Measurements from ENCODE around the gene SAMD4A. TPM values are rescaled to one million over a fixed set of nuclear protein-coding genes. Genes with fewer than 3 reads are reported as not detected.

The SAMD4A gene
- total RNA-seq, 1 experiment from 2014 or later: 18.3 TPM

DNA sequence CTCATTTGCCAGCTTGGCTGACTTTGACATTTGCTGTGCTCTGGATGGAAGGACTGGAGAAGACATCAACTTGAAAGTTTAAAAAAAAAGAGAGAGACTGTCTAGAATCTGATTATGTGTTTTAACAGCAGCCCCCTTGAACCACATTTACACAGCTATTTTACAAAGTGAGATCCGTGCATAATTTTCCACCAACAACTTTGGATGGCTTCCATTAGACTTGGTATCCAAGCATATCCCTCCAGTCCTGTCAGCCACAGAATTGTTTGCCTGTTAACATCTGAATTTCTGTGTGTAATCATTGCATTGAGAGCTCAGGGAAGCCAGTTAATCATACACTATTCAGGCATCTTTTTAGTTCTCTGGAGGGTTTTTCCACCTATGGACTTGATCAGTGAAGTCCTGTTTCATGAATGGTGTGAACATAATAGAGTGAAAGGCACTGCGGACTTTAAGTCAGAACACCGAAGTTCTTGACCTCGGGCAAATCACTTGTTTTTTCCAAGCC lies 93.7 kb downstream of the SAMD4A start:
- Histone ChIP-seq H3K27ac (no peak overlapping the region), H3K36me3 (ENCODE audit: low read depth) (no peaks in the 10 kb centered on the region), H3K27me3 (ENCODE audit: insufficient read depth, low read depth) (no peaks in the 10 kb centered on the region), H2AFZ (no peak overlapping the region), H3K4me1 (replicated peaks; ENCODE audit: insufficient read depth) (peaks cover 41% of the 10 kb centered on the region), H3K9me2 (ENCODE audit: insufficient read depth) (no peaks in the 10 kb centered on the region), H3K9me3 (ENCODE audit: insufficient read depth, low read depth) (no peaks in the 10 kb centered on the region), H3K4me2 (no peak overlapping the region), H3K4me3 (no peak overlapping the region), H3K79me2 (ENCODE audit: low read depth) (peaks cover 46% of the 10 kb centered on the region), H4K20me1 (ENCODE audit: insufficient read depth) (no peaks in the 10 kb centered on the region), H3F3A (ENCODE audit: insufficient read depth, low read depth) (peaks cover 32% of the 10 kb centered on the region)
- ChIA-PET CTCF (no interaction called here), POLR2A (ENCODE audit: unreplicated experiment) (interaction anchor here (0.6 kb wide), 1 partner anchor 8 kb away, joined by 7 read pairs; no protein-coding TSS in a partner anchor)
- no peak for DNase-seq
- BruUV-seq (replicated peaks): no TSS peak
- TF ChIP-seq EZH2 (IDR thresholded peaks at IDR 0.05; ENCODE audit: low read depth): no peak
- TF ChIP-seq, protein P1, sequence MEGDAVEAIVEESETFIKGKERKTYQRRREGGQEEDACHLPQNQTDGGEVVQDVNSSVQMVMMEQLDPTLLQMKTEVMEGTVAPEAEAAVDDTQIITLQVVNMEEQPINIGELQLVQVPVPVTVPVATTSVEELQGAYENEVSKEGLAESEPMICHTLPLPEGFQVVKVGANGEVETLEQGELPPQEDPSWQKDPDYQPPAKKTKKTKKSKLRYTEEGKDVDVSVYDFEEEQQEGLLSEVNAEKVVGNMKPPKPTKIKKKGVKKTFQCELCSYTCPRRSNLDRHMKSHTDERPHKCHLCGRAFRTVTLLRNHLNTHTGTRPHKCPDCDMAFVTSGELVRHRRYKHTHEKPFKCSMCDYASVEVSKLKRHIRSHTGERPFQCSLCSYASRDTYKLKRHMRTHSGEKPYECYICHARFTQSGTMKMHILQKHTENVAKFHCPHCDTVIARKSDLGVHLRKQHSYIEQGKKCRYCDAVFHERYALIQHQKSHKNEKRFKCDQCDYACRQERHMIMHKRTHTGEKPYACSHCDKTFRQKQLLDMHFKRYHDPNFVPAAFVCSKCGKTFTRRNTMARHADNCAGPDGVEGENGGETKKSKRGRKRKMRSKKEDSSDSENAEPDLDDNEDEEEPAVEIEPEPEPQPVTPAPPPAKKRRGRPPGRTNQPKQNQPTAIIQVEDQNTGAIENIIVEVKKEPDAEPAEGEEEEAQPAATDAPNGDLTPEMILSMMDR (conservative IDR thresholded peaks at IDR 0.05): no peak
- intact Hi-C loops (cut with micrococcal nuclease; ENCODE audit: unreplicated experiment): no loop called here

DNA sequence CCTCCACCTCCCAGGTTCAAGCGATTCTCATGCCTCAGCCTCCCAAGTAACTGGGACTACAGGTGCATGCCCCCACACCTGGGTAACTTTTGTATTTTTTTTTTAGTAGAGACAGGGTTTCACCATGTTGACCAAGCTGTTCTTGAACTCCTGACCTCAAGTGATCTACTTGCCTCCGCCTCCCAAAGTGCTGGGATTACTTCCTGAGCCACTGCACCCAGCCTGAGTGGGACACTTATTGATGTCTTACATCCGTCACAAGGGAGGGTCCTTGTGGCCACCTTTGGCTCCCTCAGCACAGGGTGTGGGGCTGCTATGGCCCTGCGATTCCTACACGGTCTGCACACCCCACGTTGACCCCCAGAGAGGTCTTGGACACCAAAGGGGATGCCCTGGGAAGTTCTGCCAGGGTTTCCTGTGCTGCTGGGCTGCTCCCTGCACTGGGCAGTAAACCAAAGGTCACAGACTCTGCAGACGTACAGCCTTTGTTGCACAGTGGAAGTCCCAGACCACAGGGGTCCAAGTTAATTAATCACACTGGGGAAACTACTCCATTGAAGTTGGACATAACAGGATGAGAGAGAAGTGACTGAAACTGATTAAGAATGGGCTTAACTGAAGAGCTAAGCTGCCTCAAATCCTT lies 95.7 kb downstream of the SAMD4A start:
- Histone ChIP-seq H3K9me3 (ENCODE audit: insufficient read depth, low read depth) (no peaks in the 10 kb centered on the region), H3K9me2 (ENCODE audit: insufficient read depth) (no peaks in the 10 kb centered on the region), H3K27me3 (ENCODE audit: insufficient read depth, low read depth) (no peaks in the 10 kb centered on the region), H2AFZ (no peak overlapping the region), H3K4me3 (no peak overlapping the region), H3K36me3 (ENCODE audit: low read depth) (no peaks in the 10 kb centered on the region), H3K4me1 (replicated peaks; ENCODE audit: insufficient read depth) (peaks cover 35% of the 10 kb centered on the region), H4K20me1 (ENCODE audit: insufficient read depth) (no peaks in the 10 kb centered on the region), H3F3A (ENCODE audit: insufficient read depth, low read depth) (peaks cover 30% of the 10 kb centered on the region), H3K27ac (no peak overlapping the region), H3K4me2 (no peak overlapping the region), H3K79me2 (ENCODE audit: low read depth) (peaks cover 30% of the 10 kb centered on the region)
- ChIA-PET CTCF (no interaction called here), POLR2A (ENCODE audit: unreplicated experiment) (no interaction called here)
- intact Hi-C loops (cut with micrococcal nuclease; ENCODE audit: unreplicated experiment): no loop called here
- BruUV-seq (replicated peaks): no TSS peak
- TF ChIP-seq, protein P1 (conservative IDR thresholded peaks at IDR 0.05): no peak
- DNase-seq: no peak

DNA sequence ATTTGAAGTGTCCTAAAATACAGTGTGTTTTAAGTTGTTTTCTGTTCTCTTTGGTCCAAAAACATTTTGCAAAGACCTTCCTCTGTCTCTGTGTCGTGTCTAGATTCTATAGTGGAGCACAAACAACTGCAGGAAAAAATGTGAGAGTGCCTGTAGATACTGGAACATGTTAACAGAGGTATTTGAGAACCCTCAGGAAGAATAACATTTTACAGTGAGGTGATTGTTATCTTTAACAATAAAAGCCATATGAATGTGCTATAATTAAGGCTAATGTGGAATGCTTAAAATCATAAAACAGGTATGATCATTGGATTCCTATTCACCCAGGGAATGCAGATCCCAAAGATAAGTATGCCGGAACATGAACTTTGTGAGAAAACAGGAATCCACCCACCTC lies 98.0 kb downstream of the SAMD4A start:
- H3K4me3 ChIP-seq: no peak overlapping the region
- H3F3A ChIP-seq (ENCODE audit: insufficient read depth, low read depth): peaks cover 7% of the 10 kb centered on the region; the same call in 1 of the 2 replicates
- no peaks in the 10 kb centered on the region; the same call in 1 of the 2 replicates for H3K9me3 ChIP-seq (ENCODE audit: insufficient read depth, low read depth)
- CTCF ChIA-PET: interaction anchor here (0.7 kb wide), 2 partner anchors 92 to 100 kb away, joined by 3 to 4 read pairs; no protein-coding TSS in a partner anchor
- H3K9me2 ChIP-seq (ENCODE audit: insufficient read depth): no peaks in the 10 kb centered on the region
- H3K36me3 ChIP-seq (ENCODE audit: low read depth): no peaks in the 10 kb centered on the region
- BruUV-seq (replicated peaks): no TSS peak
- no peak for TF ChIP-seq EZH2 (IDR thresholded peaks at IDR 0.05; ENCODE audit: low read depth)
- TF ChIP-seq, protein P1 (conservative IDR thresholded peaks at IDR 0.05): no peak
- DNase-seq: peak in 1 of 2 experiments; percentile 70
- H3K27ac ChIP-seq: no peak overlapping the region
- POLR2A ChIA-PET (ENCODE audit: unreplicated experiment): no interaction called here
- intact Hi-C loops (cut with micrococcal nuclease; ENCODE audit: unreplicated experiment): no loop called here
- H2AFZ ChIP-seq: no peak overlapping the region
- no peaks in the 10 kb centered on the region for H4K20me1 ChIP-seq (ENCODE audit: insufficient read depth)
- H3K4me2 ChIP-seq: no peak overlapping the region
- no peaks in the 10 kb centered on the region for H3K27me3 ChIP-seq (ENCODE audit: insufficient read depth, low read depth)
- H3K4me1 ChIP-seq (replicated peaks; ENCODE audit: insufficient read depth): peaks cover 11% of the 10 kb centered on the region
- peaks cover 16% of the 10 kb centered on the region for H3K79me2 ChIP-seq (ENCODE audit: low read depth)

All from PC-9 (cell line).